HCT116 (cell line): Measurements from ENCODE around the gene SPIN1.

Experiments used
- CTCF ChIP-seq, 3 experiments: fragments of 200-600 bp in 1 of 3; sonication (generic) in 1 of 3; IDR thresholded peaks in 2 of 3; conservative IDR thresholded peaks in 1 of 3; 2 replicates each; pipeline ENCODE4 v1.5.1; 2012 to 2017; ENCODE audit warnings: low read depth in 2 of 3, low read length in 2 of 3, antibody characterized with exemption in 1 of 3, borderline replicate concordance in 1 of 3, control low read depth in 1 of 3, mild to moderate bottlenecking in 1 of 3, mixed read lengths in 1 of 3, mixed run types in 1 of 3, moderate library complexity in 1 of 3; ENCODE audit not compliant: insufficient read depth in 1 of 3
- REST ChIP-seq: IDR thresholded peaks from 2 replicates; pipeline ENCODE4 v1.6.1; 2012; ENCODE audit warnings: low read depth

GRCh38 chr9:88379352-88379751 is 8.9 kb upstream of the SPIN1 start:
- TF ChIP-seq REST (no peak), CTCF (IDR thresholded peaks at IDR 0.05 in 2 of 3, conservative IDR thresholded peaks at IDR 0.05 in 1 of 3; ENCODE audit: borderline replicate concordance in 1 of 3, insufficient read depth in 1 of 3, low read depth in 2 of 3, low read length in 2 of 3) (no peak)
